Measurements from ENCODE around the gene PAM. TPM values are rescaled to one million over a fixed set of nuclear protein-coding genes. Genes with fewer than 3 reads are reported as not detected.

PAM gene
- total RNA-seq, 1 donor from 2014 or later = 135 TPM

- Mint-ChIP-seq H3K4me3 (no peak overlapping the region), H3K36me3 (peaks cover 9% of the 10 kb centered on the region), H3K27me3 (no peaks in the 10 kb centered on the region), H3K27ac (no peak overlapping the region), H3K9me3 (peaks cover 6% of the 10 kb centered on the region), H3K4me1 (ENCODE audit: unreplicated experiment) (peaks cover 9% of the 10 kb centered on the region)
- no peak for DNase-seq (ENCODE audit: extremely low spot score, unreplicated experiment)
- no peak for TF ChIP-seq CTCF (conservative IDR thresholded peaks at IDR 0.05)
Observed at GRCh38 chr5:103000089-103000488, 245.0 kb downstream of the PAM start.

- Mint-ChIP-seq H3K36me3 (peaks cover 12% of the 10 kb centered on the region), H3K27ac (no peak overlapping the region), H3K27me3 (no peaks in the 10 kb centered on the region), H3K4me1 (ENCODE audit: unreplicated experiment) (no peaks in the 10 kb centered on the region), H3K9me3 (peaks cover 6% of the 10 kb centered on the region), H3K4me3 (no peak overlapping the region)
- TF ChIP-seq CTCF (conservative IDR thresholded peaks at IDR 0.05) = no peak
- no peak for DNase-seq (ENCODE audit: extremely low spot score, unreplicated experiment)
Observed at GRCh38 chr5:103003872-103004271, 248.8 kb downstream of the PAM start.

- Mint-ChIP-seq H3K27me3 (no peaks in the 10 kb centered on the region), H3K36me3 (peaks cover 7% of the 10 kb centered on the region), H3K9me3 (peaks cover under 1% of the 10 kb centered on the region), H3K4me1 (ENCODE audit: unreplicated experiment) (no peaks in the 10 kb centered on the region), H3K4me3 (no peak overlapping the region), H3K27ac (no peak overlapping the region)
- no peak for DNase-seq (ENCODE audit: extremely low spot score, unreplicated experiment)
- TF ChIP-seq CTCF (conservative IDR thresholded peaks at IDR 0.05) = no peak
Observed at GRCh38 chr5:103005276-103005675, 250.2 kb downstream of the PAM start.

GRCh38 chr5:103006921-103007320 lies 251.8 kb downstream of the PAM start:
- H3K27ac Mint-ChIP-seq = no peak overlapping the region
- H3K27me3 Mint-ChIP-seq = no peaks in the 10 kb centered on the region
- no peak for TF ChIP-seq CTCF (conservative IDR thresholded peaks at IDR 0.05)

GRCh38 chr5:103010168-103010567 lies 255.1 kb downstream of the PAM start:
- no peaks in the 10 kb centered on the region for H3K27me3 Mint-ChIP-seq
- no peak overlapping the region for H3K27ac Mint-ChIP-seq
- no peak overlapping the region for H3K4me3 Mint-ChIP-seq
- peaks cover 3% of the 10 kb centered on the region for H3K9me3 Mint-ChIP-seq
- peaks cover 23% of the 10 kb centered on the region for H3K36me3 Mint-ChIP-seq
- TF ChIP-seq CTCF (conservative IDR thresholded peaks at IDR 0.05) = no peak
- no peaks in the 10 kb centered on the region for H3K4me1 Mint-ChIP-seq (ENCODE audit: unreplicated experiment)
- no peak for DNase-seq (ENCODE audit: extremely low spot score, unreplicated experiment)

More at GRCh38 chr5:103006921-103007320, 251.8 kb downstream of the PAM start:
- Mint-ChIP-seq H3K4me3 (no peak overlapping the region), H3K9me3 (peaks cover 3% of the 10 kb centered on the region), H3K36me3 (peaks cover 13% of the 10 kb centered on the region), H3K4me1 (ENCODE audit: unreplicated experiment) (no peaks in the 10 kb centered on the region)
- no peak for DNase-seq (ENCODE audit: extremely low spot score, unreplicated experiment)
